GM23338 (cell line): ENCODE results near the gene TECR.

Source experiments
- CREB1 ChIP-seq: fragments of 250-450 bp; sonication (Bioruptor Pico); IDR thresholded peaks from 2 replicates; pipeline ENCODE4 v1.5.0; 2020; ENCODE audit warnings: low read depth, mild to moderate bottlenecking, moderate library complexity
- EZH2 ChIP-seq: fragments of 200-600 bp; sonication (generic); IDR thresholded peaks from one replicate; pipeline ENCODE4 v1.8.0; 2017; ENCODE audit warnings: antibody characterized with exemption, mild to moderate bottlenecking, low read depth; ENCODE audit not compliant: unreplicated experiment
- EZH2phosphoT487 ChIP-seq: fragments of 200-600 bp; sonication (generic); IDR thresholded peaks from one replicate; pipeline ENCODE4 v1.8.1; 2018; ENCODE audit warnings: antibody characterized with exemption; ENCODE audit not compliant: unreplicated experiment
- POLR2AphosphoS5 ChIP-seq: IDR thresholded peaks from 2 replicates; pipeline ENCODE4 v1.6.1; 2016; ENCODE audit warnings: antibody characterized with exemption, low read depth
- TF ChIP-seq, protein P1 (sequence below): IDR thresholded peaks from one replicate; pipeline ENCODE4 v1.6.1; 2018; ENCODE audit warnings: antibody characterized with exemption; ENCODE audit not compliant: unreplicated experiment
- TF ChIP-seq, protein P2 (sequence below), 2 experiments: fragments of 200-600 bp in 1 of 2; sonication (generic) in 1 of 2; conservative IDR thresholded peaks; 2 replicates each; pipeline versions ENCODE4 v1.5.1 to v1.6.1; 2016 to 2017; ENCODE audit warnings: antibody characterized with exemption in 2 of 2, low read depth in 2 of 2, mild to moderate bottlenecking in 2 of 2, moderate library complexity in 1 of 2

DNA sequence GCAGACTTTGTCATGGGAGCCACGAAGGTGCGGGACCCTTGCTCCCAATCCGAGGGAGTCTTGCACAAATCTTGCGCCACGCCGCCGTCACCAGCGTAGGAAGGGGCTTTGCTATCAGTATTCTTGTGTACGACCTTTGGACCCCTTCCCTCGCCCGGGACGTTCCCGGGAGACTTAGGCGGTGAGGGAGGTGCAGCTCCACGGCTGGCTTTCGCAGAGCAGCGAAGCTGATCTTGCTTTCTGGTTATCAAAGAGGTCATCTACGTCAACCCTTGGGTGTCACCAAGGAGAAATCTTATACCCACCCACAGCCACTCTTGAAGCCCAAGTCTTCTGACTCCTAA lies 583 bp downstream of the TECR start:
- TF ChIP-seq, protein P1, sequence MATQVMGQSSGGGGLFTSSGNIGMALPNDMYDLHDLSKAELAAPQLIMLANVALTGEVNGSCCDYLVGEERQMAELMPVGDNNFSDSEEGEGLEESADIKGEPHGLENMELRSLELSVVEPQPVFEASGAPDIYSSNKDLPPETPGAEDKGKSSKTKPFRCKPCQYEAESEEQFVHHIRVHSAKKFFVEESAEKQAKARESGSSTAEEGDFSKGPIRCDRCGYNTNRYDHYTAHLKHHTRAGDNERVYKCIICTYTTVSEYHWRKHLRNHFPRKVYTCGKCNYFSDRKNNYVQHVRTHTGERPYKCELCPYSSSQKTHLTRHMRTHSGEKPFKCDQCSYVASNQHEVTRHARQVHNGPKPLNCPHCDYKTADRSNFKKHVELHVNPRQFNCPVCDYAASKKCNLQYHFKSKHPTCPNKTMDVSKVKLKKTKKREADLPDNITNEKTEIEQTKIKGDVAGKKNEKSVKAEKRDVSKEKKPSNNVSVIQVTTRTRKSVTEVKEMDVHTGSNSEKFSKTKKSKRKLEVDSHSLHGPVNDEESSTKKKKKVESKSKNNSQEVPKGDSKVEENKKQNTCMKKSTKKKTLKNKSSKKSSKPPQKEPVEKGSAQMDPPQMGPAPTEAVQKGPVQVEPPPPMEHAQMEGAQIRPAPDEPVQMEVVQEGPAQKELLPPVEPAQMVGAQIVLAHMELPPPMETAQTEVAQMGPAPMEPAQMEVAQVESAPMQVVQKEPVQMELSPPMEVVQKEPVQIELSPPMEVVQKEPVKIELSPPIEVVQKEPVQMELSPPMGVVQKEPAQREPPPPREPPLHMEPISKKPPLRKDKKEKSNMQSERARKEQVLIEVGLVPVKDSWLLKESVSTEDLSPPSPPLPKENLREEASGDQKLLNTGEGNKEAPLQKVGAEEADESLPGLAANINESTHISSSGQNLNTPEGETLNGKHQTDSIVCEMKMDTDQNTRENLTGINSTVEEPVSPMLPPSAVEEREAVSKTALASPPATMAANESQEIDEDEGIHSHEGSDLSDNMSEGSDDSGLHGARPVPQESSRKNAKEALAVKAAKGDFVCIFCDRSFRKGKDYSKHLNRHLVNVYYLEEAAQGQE = no peak
- TF ChIP-seq EZH2 (no peak), CREB1 (CRISPR knock-in tag) (no peak), POLR2AphosphoS5 (no peak), EZH2phosphoT487 (no peak)
- TF ChIP-seq, protein P2, sequence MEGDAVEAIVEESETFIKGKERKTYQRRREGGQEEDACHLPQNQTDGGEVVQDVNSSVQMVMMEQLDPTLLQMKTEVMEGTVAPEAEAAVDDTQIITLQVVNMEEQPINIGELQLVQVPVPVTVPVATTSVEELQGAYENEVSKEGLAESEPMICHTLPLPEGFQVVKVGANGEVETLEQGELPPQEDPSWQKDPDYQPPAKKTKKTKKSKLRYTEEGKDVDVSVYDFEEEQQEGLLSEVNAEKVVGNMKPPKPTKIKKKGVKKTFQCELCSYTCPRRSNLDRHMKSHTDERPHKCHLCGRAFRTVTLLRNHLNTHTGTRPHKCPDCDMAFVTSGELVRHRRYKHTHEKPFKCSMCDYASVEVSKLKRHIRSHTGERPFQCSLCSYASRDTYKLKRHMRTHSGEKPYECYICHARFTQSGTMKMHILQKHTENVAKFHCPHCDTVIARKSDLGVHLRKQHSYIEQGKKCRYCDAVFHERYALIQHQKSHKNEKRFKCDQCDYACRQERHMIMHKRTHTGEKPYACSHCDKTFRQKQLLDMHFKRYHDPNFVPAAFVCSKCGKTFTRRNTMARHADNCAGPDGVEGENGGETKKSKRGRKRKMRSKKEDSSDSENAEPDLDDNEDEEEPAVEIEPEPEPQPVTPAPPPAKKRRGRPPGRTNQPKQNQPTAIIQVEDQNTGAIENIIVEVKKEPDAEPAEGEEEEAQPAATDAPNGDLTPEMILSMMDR (conservative IDR thresholded peaks at IDR 0.05; ENCODE audit: low read depth in 2 of 2) = no peak
